Right renal pelvis (tissue), 4 donors: Measurements from ENCODE around the gene CDH11. TPM values are rescaled to one million over a fixed set of nuclear protein-coding genes. Genes with fewer than 3 reads are reported as not detected.

Experiments used
- DNase-seq, 4 donors: peaks; one replicate each; pipeline ENCODE4 v3.0.0-alpha.2; 2013; ENCODE audit warnings: low read depth in 4 of 4, low spot score in 3 of 4, missing footprints in 1 of 4
- polyA plus RNA-seq, 4 donors: library from polyadenylated mRNA; unstranded; fragments of 120-200 nt; gene quantifications; one replicate each; pipeline ENCODE4 v1.2.1, GENCODE V29; 2013; ENCODE audit not compliant: insufficient read length in 4 of 4

CDH11 gene
- polyA plus RNA-seq, 4 donors: 157 to 208 (median 182) TPM

- no peak for DNase-seq
These were observed 80.2 kb downstream of the CDH11 start for GRCh38 chr16:65041667-65042066.

- no peak for DNase-seq
These were observed 83.8 kb downstream of the CDH11 start for GRCh38 chr16:65038100-65038499.

GRCh38 chr16:65037556-65037955 lies 84.3 kb downstream of the CDH11 start:
- no peak for DNase-seq

- DNase-seq: no peak
These were observed 86.9 kb downstream of the CDH11 start for GRCh38 chr16:65034915-65035314.

- no peak for DNase-seq
These were observed 89.5 kb downstream of the CDH11 start for GRCh38 chr16:65032387-65032786.

- no peak for DNase-seq
These were observed 97.1 kb downstream of the CDH11 start for GRCh38 chr16:65024767-65025178.

- no peak for DNase-seq
These were observed 98.1 kb downstream of the CDH11 start for GRCh38 chr16:65023802-65024201.

- no peak for DNase-seq
These were observed 99.8 kb downstream of the CDH11 start for GRCh38 chr16:65021852-65022595.

- DNase-seq: no peak
These were observed 105.1 kb downstream of the CDH11 start for GRCh38 chr16:65016754-65017153.

GRCh38 chr16:65015599-65015998 lies 106.3 kb downstream of the CDH11 start:
- no peak for DNase-seq

- DNase-seq: no peak
These were observed 109.5 kb downstream of the CDH11 start for GRCh38 chr16:65012357-65012756.

GRCh38 chr16:65010125-65010524 lies 111.7 kb downstream of the CDH11 start:
- no peak for DNase-seq

- no peak for DNase-seq
These were observed 116.2 kb downstream of the CDH11 start for GRCh38 chr16:65005696-65006095.

GRCh38 chr16:65004570-65004969 lies 117.3 kb downstream of the CDH11 start:
- DNase-seq: no peak

GRCh38 chr16:65003621-65004020 lies 118.2 kb downstream of the CDH11 start:
- DNase-seq: no peak

GRCh38 chr16:65002265-65002664 lies 119.6 kb downstream of the CDH11 start:
- no peak for DNase-seq

- no peak for DNase-seq
These were observed 121.2 kb downstream of the CDH11 start for GRCh38 chr16:65000654-65001053.

- DNase-seq: no peak
These were observed 124.1 kb downstream of the CDH11 start for GRCh38 chr16:64997751-64998150.

GRCh38 chr16:64997121-64997520 lies 124.7 kb downstream of the CDH11 start:
- no peak for DNase-seq

- no peak for DNase-seq
These were observed 125.2 kb downstream of the CDH11 start for GRCh38 chr16:64996641-64997040.

- no peak for DNase-seq
These were observed 128.4 kb downstream of the CDH11 start for GRCh38 chr16:64993464-64993863.

GRCh38 chr16:64991001-64991400 lies 130.9 kb downstream of the CDH11 start:
- DNase-seq: no peak

- no peak for DNase-seq
These were observed 131.8 kb downstream of the CDH11 start for GRCh38 chr16:64990101-64990500.
